GM12873 (cell line): ENCODE data around the gene TMEM82.

Experiments
- TF ChIP-seq, protein P1 (sequence below): IDR thresholded peaks from 2 replicates; pipeline ENCODE4 v1.5.1; 2012; ENCODE audit warnings: low read depth, mild to moderate bottlenecking, moderate library complexity, low read length, control low read depth; ENCODE audit not compliant: insufficient read depth; ENCODE audit errors: missing control alignments

Gene TMEM82

DNA sequence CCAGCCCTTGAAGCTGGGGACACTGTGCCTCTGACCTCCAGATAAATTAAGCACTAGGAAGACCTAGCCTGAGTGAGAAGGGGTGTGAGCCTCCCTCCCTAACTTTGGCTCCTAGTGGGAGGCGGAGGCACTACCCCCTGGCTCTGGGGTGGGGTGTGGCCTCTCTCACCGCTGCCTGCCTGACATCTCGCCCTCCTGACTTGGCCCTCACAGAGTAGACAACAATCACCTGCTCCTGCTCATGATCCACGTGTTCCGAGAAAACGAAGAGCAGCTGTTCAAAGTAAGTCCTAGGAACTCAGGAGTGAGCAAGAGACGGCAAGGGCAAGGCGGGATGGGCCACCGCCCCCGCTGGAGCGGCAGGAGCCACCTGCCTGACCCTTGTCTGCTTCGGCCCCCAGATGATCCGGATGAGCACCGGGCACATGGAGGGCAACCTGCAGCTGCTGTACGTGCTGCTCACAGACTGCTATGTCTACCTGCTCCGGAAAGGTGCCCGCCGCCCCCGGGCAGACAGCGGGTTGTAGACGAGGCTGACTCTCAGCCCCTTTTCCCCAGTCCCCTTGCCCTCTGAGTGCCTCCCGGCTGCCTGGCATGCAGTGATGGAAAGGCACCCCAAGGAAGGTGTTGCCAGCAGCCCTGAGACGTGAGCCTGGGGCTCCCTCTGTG is 14.3 kb upstream of the TMEM82 start:
- TF ChIP-seq, protein P1, sequence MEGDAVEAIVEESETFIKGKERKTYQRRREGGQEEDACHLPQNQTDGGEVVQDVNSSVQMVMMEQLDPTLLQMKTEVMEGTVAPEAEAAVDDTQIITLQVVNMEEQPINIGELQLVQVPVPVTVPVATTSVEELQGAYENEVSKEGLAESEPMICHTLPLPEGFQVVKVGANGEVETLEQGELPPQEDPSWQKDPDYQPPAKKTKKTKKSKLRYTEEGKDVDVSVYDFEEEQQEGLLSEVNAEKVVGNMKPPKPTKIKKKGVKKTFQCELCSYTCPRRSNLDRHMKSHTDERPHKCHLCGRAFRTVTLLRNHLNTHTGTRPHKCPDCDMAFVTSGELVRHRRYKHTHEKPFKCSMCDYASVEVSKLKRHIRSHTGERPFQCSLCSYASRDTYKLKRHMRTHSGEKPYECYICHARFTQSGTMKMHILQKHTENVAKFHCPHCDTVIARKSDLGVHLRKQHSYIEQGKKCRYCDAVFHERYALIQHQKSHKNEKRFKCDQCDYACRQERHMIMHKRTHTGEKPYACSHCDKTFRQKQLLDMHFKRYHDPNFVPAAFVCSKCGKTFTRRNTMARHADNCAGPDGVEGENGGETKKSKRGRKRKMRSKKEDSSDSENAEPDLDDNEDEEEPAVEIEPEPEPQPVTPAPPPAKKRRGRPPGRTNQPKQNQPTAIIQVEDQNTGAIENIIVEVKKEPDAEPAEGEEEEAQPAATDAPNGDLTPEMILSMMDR = no peak

DNA sequence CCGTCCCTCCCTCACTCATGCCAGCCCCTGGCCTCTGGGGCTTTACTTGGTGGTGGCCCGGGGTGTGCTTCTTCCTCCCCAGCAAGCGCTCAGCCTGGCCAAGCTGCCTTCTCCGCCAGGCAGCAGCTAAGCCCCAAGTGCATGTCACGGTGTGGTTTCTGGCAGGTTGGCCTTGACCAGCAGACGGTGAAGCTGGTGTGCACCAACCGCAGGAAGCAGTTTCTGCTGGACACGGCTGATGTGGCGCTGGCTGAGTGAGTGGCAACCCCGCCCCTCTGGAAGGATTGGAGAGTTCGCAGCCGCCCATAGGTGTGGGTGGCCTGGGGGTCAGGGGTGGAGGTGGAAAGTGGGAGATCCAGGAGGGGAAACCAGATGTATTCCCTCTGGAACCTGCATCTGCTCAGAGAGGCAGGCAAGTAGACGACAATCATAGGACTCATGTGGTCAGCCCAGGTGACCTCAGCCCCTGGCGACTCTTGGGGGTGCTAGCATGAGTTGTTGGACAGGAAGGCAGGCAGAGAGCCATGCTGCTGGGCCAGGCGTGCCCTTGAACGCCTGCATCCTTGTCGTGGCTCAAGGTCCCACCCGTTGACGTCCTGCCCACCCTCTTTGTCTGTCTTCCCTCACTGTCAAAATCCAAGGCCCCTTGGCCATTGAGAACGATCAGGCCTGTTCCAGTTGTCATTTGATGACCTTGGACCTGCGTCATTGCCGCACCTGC is 13.2 kb upstream of the TMEM82 start:
- TF ChIP-seq, protein P1 = no peak

DNA sequence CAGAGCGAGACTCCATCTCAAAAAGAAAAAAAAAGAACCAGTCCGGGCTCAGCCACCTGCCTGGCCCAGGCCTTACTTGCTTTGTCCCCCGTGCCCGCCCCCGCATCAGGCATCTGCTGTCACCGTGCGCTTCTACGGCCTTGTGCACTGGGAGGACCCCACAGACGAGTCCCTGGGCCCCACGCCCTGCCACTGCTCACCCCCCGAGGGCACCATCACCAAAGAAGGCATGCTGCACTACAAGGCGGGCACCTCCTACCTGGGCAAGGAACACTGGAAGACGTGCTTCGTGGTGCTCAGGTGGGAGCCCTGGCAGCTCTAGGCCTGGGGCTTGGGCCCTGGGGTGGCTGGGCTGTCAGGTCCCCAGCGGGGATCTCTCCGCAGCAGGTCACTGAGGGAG is 11.9 kb upstream of the TMEM82 start:
- TF ChIP-seq, protein P1 = no peak

DNA sequence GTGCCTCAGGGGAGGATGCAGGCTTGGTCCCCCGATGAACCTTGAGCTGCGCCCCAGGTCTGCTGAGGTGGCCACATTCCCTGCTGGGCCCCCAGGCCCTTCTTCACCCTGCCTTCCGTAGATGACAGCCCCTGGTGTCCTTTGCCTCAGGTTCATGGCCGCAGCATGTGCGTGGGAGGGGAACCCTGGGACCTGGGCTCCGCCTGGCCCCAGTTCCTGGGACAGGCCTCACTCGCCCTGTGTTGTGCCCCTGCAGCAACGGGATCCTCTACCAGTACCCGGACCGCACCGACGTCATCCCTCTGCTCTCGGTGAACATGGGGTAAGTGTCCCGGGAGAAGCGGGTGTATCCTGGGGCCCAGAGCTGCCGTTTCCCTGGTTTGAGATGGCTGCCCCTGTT is 11.4 kb upstream of the TMEM82 start:
- TF ChIP-seq, protein P1 = no peak

DNA sequence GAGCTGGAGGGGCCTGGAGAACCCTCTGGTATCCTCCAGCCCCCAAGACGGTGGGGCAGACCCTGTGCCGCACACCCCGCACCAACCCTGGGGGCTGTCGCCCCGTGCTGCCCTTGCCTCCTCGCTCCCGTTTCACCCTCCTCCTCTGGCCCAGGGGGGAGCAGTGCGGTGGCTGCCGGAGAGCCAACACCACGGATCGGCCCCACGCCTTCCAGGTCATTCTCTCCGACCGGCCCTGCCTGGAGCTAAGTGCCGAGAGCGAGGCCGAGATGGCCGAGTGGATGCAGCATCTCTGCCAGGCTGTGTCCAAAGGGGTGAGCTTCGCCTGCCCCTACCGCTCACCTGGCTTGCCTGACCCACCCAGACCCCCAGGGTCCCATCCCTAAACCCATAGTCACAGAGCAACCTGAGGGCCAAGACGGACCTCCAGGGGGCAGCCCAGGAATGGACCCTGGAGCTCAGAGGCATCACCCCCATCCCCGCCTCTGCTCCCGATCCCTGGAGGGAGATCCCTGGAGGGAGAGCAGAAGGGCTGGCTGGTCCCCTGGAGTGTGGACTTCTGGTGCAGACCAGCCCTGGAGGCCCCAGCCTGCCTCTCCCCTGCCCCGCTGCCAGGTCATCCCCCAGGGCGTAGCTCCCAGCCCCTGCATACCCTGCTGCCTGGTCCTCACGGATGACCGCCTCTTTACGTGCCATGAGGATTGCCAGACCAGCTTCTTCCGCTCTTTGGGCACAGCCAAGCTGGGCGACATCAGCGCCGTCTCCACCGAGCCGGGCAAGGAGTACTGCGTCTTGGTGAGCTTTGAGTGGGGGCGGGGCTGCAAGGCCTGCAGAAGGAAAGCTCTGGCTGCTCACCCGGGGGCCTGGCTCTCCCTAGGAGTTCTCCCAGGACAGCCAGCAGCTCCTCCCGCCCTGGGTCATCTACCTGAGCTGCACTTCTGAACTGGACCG is 10.3 kb upstream of the TMEM82 start:
- TF ChIP-seq, protein P1 = no peak

DNA sequence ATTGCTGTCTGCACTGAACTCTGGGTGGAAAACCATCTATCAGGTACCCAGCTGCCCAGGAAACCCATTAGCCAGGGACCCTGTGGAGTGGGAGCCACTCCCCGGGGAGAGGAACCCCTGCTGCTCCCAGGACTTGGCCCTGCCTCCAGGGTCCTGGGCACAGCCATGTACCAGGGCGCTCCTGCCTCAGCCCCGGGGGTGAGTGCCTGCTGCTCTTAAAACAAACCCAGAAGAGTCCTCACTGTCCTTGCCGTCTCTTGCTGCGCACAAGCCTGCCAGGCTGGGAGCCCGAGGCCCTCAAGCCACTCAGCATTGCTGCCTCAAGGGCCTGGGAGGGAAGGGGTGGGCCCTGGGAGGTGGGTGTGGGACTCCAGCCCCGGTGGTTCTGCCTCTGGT is 9.6 kb upstream of the TMEM82 start:
- TF ChIP-seq, protein P1 = no peak
